PFSK-1 (cell line): ENCODE data around the gene LGALS8.

ENCODE experiments used
- FOXP2 ChIP-seq: optimal IDR thresholded peaks from 2 replicates; pipeline ENCODE3; 2011; ENCODE audit warnings: borderline replicate concordance, control low read depth, inconsistent platforms; ENCODE audit not compliant: insufficient read depth; ENCODE audit errors: extremely low read length, extremely low read depth
- POLR2AphosphoS5 ChIP-seq: IDR thresholded peaks from 2 replicates; pipeline ENCODE4 v1.6.1; 2012; ENCODE audit warnings: low read depth, mild to moderate bottlenecking, control low read depth, low read length, moderate library complexity
- SIN3A ChIP-seq: IDR thresholded peaks from 2 replicates; pipeline ENCODE4 v1.6.1; 2012; ENCODE audit warnings: mild to moderate bottlenecking, low read length, moderate library complexity, borderline replicate concordance; ENCODE audit not compliant: insufficient read depth
- TAF1 ChIP-seq: IDR thresholded peaks from 2 replicates; pipeline ENCODE4 v1.6.1; 2012; ENCODE audit warnings: low read length, control low read depth, borderline replicate concordance; ENCODE audit not compliant: insufficient read depth
- TF ChIP-seq, protein P1 (sequence below), 2 experiments: IDR thresholded peaks; 2 replicates each; pipeline versions ENCODE4 v1.6.1 to v1.8.0; 2011 to 2012; ENCODE audit warnings: low read depth in 2 of 2, low read length in 2 of 2, control low read depth in 1 of 2, inconsistent platforms in 1 of 2, mild to moderate bottlenecking in 1 of 2, moderate library complexity in 1 of 2; ENCODE audit not compliant: insufficient read depth in 1 of 2

The LGALS8 gene

DNA sequence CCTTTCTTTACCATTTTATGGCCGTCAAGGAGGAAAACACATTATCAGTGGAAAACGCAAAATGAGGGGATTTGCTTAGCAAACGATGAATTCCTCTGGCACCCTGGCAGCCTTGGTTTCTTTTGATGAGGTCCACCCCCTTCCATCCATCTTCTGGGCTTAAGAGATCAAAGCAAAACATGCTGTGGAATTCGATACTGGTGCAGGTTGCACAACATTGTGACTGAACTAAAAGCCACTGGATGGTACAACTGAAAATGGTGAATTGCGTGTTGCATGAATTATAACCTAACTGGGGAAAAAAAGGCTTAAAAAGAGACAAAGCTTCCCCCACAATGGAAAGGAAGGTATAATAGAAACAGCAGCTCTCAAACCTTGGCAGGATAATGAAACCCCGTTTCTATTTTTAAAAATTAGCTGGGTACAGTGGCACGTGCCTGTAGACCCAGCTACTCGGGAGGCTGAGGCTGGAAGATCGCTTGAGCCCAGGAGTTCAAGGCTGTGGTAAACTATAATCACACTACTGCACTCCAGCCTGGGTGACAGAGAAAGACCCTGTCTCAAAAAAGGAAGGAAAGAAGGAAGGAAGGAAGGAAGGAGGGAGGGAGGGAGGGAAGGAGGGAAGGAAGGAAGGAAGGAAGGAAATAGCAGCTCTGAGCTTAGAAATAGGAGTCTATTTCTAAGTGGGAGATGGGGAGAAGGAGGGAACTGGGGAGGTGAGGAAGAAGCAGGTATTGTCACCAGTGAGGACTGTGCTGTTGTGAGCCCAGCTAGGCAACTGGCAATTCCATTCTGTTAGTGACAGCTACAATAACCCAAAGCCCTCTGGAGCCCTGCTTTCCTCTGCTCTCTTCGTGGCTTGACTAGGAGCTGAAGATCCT lies 29.0 kb upstream of the LGALS8 start:
- no peak for TF ChIP-seq POLR2AphosphoS5
- TF ChIP-seq FOXP2 = no peak
- no peak for TF ChIP-seq SIN3A
- TF ChIP-seq TAF1 = no peak
- TF ChIP-seq, protein P1, sequence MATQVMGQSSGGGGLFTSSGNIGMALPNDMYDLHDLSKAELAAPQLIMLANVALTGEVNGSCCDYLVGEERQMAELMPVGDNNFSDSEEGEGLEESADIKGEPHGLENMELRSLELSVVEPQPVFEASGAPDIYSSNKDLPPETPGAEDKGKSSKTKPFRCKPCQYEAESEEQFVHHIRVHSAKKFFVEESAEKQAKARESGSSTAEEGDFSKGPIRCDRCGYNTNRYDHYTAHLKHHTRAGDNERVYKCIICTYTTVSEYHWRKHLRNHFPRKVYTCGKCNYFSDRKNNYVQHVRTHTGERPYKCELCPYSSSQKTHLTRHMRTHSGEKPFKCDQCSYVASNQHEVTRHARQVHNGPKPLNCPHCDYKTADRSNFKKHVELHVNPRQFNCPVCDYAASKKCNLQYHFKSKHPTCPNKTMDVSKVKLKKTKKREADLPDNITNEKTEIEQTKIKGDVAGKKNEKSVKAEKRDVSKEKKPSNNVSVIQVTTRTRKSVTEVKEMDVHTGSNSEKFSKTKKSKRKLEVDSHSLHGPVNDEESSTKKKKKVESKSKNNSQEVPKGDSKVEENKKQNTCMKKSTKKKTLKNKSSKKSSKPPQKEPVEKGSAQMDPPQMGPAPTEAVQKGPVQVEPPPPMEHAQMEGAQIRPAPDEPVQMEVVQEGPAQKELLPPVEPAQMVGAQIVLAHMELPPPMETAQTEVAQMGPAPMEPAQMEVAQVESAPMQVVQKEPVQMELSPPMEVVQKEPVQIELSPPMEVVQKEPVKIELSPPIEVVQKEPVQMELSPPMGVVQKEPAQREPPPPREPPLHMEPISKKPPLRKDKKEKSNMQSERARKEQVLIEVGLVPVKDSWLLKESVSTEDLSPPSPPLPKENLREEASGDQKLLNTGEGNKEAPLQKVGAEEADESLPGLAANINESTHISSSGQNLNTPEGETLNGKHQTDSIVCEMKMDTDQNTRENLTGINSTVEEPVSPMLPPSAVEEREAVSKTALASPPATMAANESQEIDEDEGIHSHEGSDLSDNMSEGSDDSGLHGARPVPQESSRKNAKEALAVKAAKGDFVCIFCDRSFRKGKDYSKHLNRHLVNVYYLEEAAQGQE (IDR thresholded peaks at IDR 0.05; ENCODE audit: insufficient read depth in 1 of 2, low read depth in 2 of 2, low read length in 2 of 2) = no peak

DNA sequence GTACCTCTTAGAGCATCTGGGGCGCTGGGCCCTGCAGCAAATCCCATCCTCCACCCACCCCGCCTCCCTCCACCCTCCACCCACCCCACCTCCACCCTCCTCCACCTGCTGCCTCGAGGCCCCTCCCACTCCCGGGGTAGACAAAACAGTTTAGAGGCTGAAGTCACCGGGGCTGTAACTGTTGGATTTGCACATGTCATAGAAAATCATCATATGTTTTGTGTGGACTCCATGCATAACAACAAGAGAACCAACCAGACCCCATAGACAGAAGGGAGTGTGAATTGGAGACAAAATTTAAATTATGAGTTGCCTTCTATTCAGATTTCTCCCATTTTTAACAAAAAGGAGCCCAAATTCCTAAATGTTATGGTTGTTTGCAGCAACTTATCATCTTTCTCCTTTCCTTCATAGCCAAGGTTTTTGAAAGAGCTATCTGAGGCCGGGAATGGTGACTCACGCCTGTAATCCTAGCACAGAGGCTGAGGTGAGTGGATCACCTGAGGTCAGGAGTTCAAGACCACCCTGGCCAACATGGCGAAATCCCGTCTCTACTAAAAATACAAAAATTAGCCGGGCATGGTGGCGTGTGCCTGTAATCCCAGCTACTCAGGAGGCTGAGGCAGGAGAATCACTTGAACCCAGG lies 28.2 kb upstream of the LGALS8 start:
- TF ChIP-seq TAF1 = no peak
- no peak for TF ChIP-seq FOXP2
- no peak for TF ChIP-seq POLR2AphosphoS5
- TF ChIP-seq, protein P1 (IDR thresholded peaks at IDR 0.05; ENCODE audit: insufficient read depth in 1 of 2, low read depth in 2 of 2, low read length in 2 of 2) = no peak
- TF ChIP-seq SIN3A = no peak

DNA sequence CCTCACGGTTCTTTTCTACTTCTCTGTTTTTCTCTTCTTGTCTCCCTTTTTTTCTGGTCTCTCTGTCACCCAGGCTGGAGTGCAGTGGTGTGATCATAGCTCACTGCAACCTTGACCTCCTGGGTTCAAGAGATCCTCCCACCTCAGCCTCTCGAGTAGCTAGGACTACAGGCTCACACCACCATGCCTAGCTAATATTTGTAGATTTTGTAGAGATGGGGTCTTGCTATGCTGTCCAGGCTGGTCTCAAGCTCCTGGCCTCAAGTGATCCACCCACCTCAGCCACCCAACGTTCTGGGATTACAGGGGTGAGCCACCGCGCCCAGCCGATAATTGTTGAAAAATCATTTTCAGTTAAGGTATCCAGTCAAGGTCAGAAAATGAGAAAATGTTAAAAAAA lies 25.9 kb upstream of the LGALS8 start:
- TF ChIP-seq TAF1 = no peak
- TF ChIP-seq SIN3A = no peak
- TF ChIP-seq POLR2AphosphoS5 = no peak
- TF ChIP-seq FOXP2 = no peak
- TF ChIP-seq, protein P1 (IDR thresholded peaks at IDR 0.05; ENCODE audit: insufficient read depth in 1 of 2, low read depth in 2 of 2, low read length in 2 of 2) = no peak

DNA sequence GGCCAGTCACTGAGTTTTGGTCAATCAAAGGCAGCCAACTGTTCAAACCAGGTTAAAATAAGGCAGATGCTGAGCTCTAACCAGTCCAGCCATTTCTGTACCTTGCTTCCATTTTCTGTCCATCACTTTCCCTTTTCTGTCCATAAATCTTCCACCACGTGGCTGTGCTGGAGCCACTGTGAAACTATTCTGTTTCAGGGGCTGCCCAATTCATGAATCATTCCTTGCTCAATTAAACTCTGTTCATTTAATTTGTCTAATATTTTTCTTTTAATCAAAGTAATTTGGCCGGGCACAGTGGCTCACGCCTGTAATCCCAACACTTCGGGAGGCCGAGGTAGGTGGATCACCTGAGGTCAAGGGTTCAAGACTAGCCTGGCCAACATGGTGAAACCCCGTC lies 22.7 kb upstream of the LGALS8 start:
- TF ChIP-seq FOXP2 = no peak
- TF ChIP-seq TAF1 = no peak
- TF ChIP-seq SIN3A = no peak
- TF ChIP-seq, protein P1 (IDR thresholded peaks at IDR 0.05; ENCODE audit: insufficient read depth in 1 of 2, low read depth in 2 of 2, low read length in 2 of 2) = no peak
- TF ChIP-seq POLR2AphosphoS5 = no peak
